Vein endothelial cell (primary cell): ENCODE results near the gene PARL. TPM values are rescaled to one million over a fixed set of nuclear protein-coding genes. Genes with fewer than 3 reads are reported as not detected.

Experiments
- small RNA-seq: library from RNA; depleted of rRNA; stranded (forward); fragments of <200 nt; gene quantifications from one replicate; pipeline ENCODE3, GENCODE V24; 2012
- total RNA-seq: library from RNA; depleted of rRNA; stranded (reverse); fragments of >200 nt; gene quantifications from 2 replicates; pipeline ENCODE4 v1.2.3, GENCODE V29; 2012

The PARL gene, protein sequence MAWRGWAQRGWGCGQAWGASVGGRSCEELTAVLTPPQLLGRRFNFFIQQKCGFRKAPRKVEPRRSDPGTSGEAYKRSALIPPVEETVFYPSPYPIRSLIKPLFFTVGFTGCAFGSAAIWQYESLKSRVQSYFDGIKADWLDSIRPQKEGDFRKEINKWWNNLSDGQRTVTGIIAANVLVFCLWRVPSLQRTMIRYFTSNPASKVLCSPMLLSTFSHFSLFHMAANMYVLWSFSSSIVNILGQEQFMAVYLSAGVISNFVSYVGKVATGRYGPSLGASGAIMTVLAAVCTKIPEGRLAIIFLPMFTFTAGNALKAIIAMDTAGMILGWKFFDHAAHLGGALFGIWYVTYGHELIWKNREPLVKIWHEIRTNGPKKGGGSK
- total RNA-seq, result 27.1 and 27.7 TPM in 2 replicates

DNA sequence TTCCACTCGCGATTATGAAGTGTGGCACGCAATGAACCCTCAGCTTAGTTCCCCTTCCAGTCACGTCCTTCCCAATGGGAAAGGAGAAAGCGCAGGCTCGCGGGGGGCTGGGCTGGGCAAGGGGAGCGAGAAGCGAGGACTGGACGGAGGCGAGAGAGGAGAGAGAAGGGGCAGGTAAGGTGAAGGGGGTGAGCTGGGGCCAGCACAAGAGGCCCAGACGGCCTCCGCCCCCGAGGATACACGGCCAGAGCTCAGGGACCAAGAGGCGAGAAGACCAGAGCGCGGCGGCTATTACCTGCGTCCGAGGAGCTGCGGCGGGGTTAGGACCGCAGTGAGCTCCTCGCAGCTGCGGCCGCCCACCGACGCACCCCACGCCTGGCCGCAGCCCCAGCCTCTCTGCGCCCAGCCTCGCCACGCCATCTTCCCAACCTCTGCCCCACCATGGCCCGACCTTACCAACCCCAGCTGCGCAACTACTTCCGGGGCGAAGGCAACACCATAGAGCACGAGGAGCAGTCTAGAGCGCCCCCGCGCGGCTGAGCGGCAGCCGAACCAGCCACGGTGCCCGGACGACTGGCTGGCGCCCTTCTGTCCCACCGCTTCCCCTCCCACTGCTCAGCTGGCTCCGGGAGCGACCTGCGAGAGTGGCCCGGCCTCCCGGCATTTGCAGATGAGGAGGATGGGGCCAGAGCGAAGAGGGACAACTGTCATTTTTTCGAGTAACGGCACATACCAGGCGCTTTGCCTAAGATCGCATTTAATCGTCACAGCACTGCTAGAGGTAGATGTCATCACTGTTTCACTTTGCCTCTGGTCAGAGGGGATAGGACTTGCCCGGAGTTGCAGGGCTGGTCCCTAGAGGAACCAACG lies at the start of gene PARL:
Gene PARL (minus strand): TSS at position 454 of the 870 bp plus-strand sequence. CDS start 34 bp downstream, at position 420.

GRCh38 chr3:183825456-183826161 lies 59.1 kb downstream of the PARL start, which contains the start of gene MAP6D1:
TSS of gene MAP6D1 (minus strand) at chr3:183825577. CDS start at chr3:183825547, 30 bp downstream.

Small RNAs within 50 kb of the gene (small RNA-seq; reads per million reads assigned to genes)
- not detected for gene MIR4448

Other genes with a start within 250 kb of the PARL start
- 64.0 and 65.7 TPM in 2 replicates for gene KLHL24, start 249.3 kb downstream of the PARL start, total RNA-seq
- 49.9 and 58.8 TPM in 2 replicates for gene YEATS2, start 187.1 kb downstream of the PARL start, total RNA-seq
- gene MAP6D1, start 59.3 kb downstream of the PARL start, total RNA-seq, result 2.9 and 3.7 TPM in 2 replicates
- 13.7 and 14.6 TPM in 2 replicates for gene ABCC5, start 133.0 kb upstream of the PARL start, total RNA-seq
- gene HTR3D, start 146.9 kb upstream of the PARL start, total RNA-seq, result not detected in 2 replicates
- not detected in 2 replicates for gene HTR3C, start 168.2 kb upstream of the PARL start, total RNA-seq
- not detected in 2 replicates for gene HTR3E, start 212.2 kb upstream of the PARL start, total RNA-seq